Spleen (tissue), 7 donors: ENCODE measurements around the gene DHDH.

Experiments used
- CTCF ChIP-seq, 11 experiments: fragments of 200-600 bp in 7 of 11; fragments of 450-650 bp in 4 of 11; sonication (generic) in 4 of 11; IDR thresholded peaks in 8 of 11; conservative IDR thresholded peaks in 3 of 11; 1 replicate in 7 of 11; 2 replicates in 4 of 11; pipeline versions ENCODE4 v1.4.0 to v1.8.0; 2016 to 2021; ENCODE audit warnings: antibody characterized with exemption in 11 of 11, inconsistent platforms in 4 of 11, mild to moderate bottlenecking in 1 of 11
- POLR2A ChIP-seq, 3 donors: fragments of 450-650 bp; IDR thresholded peaks; one replicate each; pipeline ENCODE4 v1.5.1; 2017; ENCODE audit warnings: antibody characterized with exemption in 3 of 3, mild to moderate bottlenecking in 1 of 3
- POLR2AphosphoS5 ChIP-seq, 3 donors: sonication (generic); formaldehyde crosslinking; IDR thresholded peaks; one replicate each; pipeline ENCODE4 v1.5.1; 2017; ENCODE audit warnings: antibody characterized with exemption in 3 of 3
- donor health status: DM: no; HTN: no; CAD: no; lungs with moderate emphysema.
- donor health status: DM: no; HTN: no; CAD: no.
- donor health status: DM: no; HTN: no; CAD: no.

DNA sequence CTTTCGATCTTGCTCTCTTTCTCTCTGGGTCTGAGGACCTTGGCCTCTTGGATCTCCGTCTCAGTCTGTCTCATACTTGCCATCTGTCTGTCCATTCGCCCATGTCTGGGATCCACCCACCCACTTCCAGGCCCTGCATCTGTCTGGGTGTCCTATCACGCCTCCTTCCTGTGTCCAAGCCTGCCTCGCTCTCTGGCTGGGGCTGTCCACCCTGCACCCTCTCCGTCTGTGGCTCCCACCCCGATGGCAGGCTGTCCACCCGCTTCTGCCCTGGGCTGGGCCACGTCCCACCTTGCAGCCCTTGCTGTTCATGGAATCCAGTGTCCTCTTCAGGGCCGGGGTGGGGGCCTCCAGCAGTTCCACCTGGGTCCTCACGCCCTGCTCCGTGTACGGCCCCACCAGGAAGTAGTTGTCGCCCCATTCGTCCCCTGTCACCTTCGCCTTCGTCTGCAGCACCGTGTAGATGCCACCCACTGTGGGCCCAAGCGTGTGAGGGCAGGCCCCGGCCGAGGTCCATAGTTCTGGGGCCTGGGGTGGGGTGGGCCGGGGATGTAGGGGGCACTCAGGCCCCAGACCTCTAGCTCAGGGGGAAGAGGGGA, 57.6 kb downstream of the DHDH start:
- TF ChIP-seq CTCF (IDR thresholded peaks at IDR 0.05 in 8 of 11, conservative IDR thresholded peaks at IDR 0.05 in 3 of 11) (no peak), POLR2A (IDR thresholded peaks at IDR 0.05) (no peak), POLR2AphosphoS5 (IDR thresholded peaks at IDR 0.05) (no peak)
